ENCODE data around the gene PACRG. TPM values are rescaled to one million over a fixed set of nuclear protein-coding genes. Genes with fewer than 3 reads are reported as not detected.

The PACRG gene
- total and polyA plus RNA-seq, 2 of the 4 experiments (the other 2 are of a cell fraction): not detected

DNA sequence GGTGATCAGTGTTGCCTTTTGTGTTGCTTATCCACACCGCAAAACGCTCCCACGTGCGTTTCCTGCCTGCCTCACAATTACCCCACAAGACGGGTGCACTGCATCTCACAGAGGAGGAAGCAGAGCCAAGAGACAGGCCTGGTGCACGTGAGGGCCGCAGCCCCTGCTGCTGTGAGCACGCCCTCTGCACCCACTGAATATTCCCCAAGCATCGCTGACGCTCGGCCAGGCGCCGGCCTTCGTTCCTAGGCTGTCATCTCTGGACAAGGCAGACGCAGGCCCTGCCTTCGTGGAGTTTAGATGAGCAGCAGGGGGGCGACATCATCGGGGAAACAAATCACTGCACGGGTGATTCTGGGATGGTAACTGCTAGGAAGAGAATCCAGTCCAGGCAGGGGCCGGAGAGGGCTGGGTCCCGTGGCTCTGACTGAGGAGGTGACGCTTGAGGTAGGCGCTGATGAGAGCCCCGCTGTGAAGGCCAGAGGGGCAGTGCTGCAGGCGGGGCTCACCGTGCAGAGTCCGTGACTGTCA, 524.4 kb downstream of the PACRG start:
- Histone ChIP-seq H2AK5ac (ENCODE audit: low read depth, low read length) (no peak overlapping the region), H3K4me3 (ENCODE audit: insufficient read depth, low read depth, low read length) (no peak overlapping the region), H4K20me1 (ENCODE audit: insufficient read depth, low read length) (no peaks in the 10 kb centered on the region), H4K5ac (ENCODE audit: low read depth, low read length) (no peak overlapping the region), H3K4me1 (ENCODE audit: control insufficient read depth, insufficient read depth, low read length) (no peaks in the 10 kb centered on the region), H3K36me3 (ENCODE audit: control insufficient read depth, insufficient read depth, low read length) (no peaks in the 10 kb centered on the region), H2BK120ac (ENCODE audit: low read depth, low read length) (no peak overlapping the region), H3K79me1 (ENCODE audit: low read depth in 1 of 2, low read length in 2 of 2) (no peaks in the 10 kb centered on the region), H3K9me3 (ENCODE audit: control insufficient read depth, insufficient read depth, low read length) (peaks cover 22% of the 10 kb centered on the region), H3K27me3 (ENCODE audit: control insufficient read depth, insufficient read depth, low read length) (no peaks in the 10 kb centered on the region), H2AFZ (replicated peaks; ENCODE audit: low read length, poor library complexity) (no peak overlapping the region), H2AK9ac (replicated peaks; ENCODE audit: low read depth, low read length, poor library complexity) (no peak overlapping the region), H3K14ac (replicated peaks; ENCODE audit: low read depth, low read length) (no peak overlapping the region), H3K18ac (ENCODE audit: low read depth, low read length) (no peak overlapping the region), H3K27ac (ENCODE audit: insufficient read depth, low read length) (no peak overlapping the region), H2BK15ac (ENCODE audit: low read depth, low read length) (no peak overlapping the region), H3K9ac (ENCODE audit: low read depth, low read length) (no peak overlapping the region), H2BK5ac (ENCODE audit: low read depth, low read length, poor library complexity, severe bottlenecking) (no peak overlapping the region), H4K8ac (ENCODE audit: low read depth in 2 of 2, low read length in 2 of 2) (no peak overlapping the region), H3K56ac (ENCODE audit: extremely low read depth, insufficient read depth, low read length) (no peak overlapping the region), H4K91ac (ENCODE audit: insufficient read depth, low read depth, low read length) (no peak overlapping the region), H2BK20ac (ENCODE audit: low read depth, low read length) (no peak overlapping the region), H3K9me1 (ENCODE audit: insufficient read depth, low read length) (no peaks in the 10 kb centered on the region), H3K4me2 (ENCODE audit: low read depth, low read length) (no peak overlapping the region), H3K23ac (ENCODE audit: low read depth, low read length) (no peak overlapping the region), H3K4ac (ENCODE audit: low read depth, low read length) (no peak overlapping the region)
- DNase-seq (no peak), ATAC-seq (ENCODE audit: low read depth) (no peak)
- BruUV-seq (replicated peaks): no TSS peak
- dilution Hi-C loops (cut with HindIII; ENCODE audit: low sequenced_read_pairs, unreplicated experiment): no loop called here
- in situ Hi-C loops (cut with MboI; ENCODE audit: low sequenced_read_pairs): no loop called here
- ChIA-PET CTCF (no interaction called here), POLR2A (ENCODE audit: unreplicated experiment) (no interaction called here)
- intact Hi-C loops (cut with micrococcal nuclease): no loop called here
- TF ChIP-seq, protein P1, sequence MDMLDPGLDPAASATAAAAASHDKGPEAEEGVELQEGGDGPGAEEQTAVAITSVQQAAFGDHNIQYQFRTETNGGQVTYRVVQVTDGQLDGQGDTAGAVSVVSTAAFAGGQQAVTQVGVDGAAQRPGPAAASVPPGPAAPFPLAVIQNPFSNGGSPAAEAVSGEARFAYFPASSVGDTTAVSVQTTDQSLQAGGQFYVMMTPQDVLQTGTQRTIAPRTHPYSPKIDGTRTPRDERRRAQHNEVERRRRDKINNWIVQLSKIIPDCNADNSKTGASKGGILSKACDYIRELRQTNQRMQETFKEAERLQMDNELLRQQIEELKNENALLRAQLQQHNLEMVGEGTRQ (IDR thresholded peaks at IDR 0.05; ENCODE audit: low read depth, low read length): no peak
- no peak for TF ChIP-seq FOS (IDR thresholded peaks at IDR 0.05; ENCODE audit: low read depth, low read length)
- TF ChIP-seq BHLHE40 (IDR thresholded peaks at IDR 0.05; ENCODE audit: low read depth, low read length): no peak
- TF ChIP-seq, protein P2, sequence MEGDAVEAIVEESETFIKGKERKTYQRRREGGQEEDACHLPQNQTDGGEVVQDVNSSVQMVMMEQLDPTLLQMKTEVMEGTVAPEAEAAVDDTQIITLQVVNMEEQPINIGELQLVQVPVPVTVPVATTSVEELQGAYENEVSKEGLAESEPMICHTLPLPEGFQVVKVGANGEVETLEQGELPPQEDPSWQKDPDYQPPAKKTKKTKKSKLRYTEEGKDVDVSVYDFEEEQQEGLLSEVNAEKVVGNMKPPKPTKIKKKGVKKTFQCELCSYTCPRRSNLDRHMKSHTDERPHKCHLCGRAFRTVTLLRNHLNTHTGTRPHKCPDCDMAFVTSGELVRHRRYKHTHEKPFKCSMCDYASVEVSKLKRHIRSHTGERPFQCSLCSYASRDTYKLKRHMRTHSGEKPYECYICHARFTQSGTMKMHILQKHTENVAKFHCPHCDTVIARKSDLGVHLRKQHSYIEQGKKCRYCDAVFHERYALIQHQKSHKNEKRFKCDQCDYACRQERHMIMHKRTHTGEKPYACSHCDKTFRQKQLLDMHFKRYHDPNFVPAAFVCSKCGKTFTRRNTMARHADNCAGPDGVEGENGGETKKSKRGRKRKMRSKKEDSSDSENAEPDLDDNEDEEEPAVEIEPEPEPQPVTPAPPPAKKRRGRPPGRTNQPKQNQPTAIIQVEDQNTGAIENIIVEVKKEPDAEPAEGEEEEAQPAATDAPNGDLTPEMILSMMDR (conservative IDR thresholded peaks at IDR 0.05; ENCODE audit: low read depth, low read length): no peak
- no peak for TF ChIP-seq RAD21 (IDR thresholded peaks at IDR 0.05; ENCODE audit: low read length)
- no peak for TF ChIP-seq MAFK (IDR thresholded peaks at IDR 0.05; ENCODE audit: low read depth, low read length)
- no peak for TF ChIP-seq RCOR1 (IDR thresholded peaks at IDR 0.05; ENCODE audit: insufficient replicate concordance, low read length)
- no peak for TF ChIP-seq CEBPB (IDR thresholded peaks at IDR 0.05; ENCODE audit: low read depth, low read length)
- TF ChIP-seq NFE2L2 (IDR thresholded peaks at IDR 0.05; ENCODE audit: low read depth, low read length): no peak
- TF ChIP-seq SMC3 (IDR thresholded peaks at IDR 0.05; ENCODE audit: low read depth, low read length): no peak
- TF ChIP-seq, protein P3, sequence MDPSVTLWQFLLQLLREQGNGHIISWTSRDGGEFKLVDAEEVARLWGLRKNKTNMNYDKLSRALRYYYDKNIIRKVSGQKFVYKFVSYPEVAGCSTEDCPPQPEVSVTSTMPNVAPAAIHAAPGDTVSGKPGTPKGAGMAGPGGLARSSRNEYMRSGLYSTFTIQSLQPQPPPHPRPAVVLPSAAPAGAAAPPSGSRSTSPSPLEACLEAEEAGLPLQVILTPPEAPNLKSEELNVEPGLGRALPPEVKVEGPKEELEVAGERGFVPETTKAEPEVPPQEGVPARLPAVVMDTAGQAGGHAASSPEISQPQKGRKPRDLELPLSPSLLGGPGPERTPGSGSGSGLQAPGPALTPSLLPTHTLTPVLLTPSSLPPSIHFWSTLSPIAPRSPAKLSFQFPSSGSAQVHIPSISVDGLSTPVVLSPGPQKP (IDR thresholded peaks at IDR 0.05; ENCODE audit: borderline replicate concordance, low read depth, low read length): no peak
- no peak for TF ChIP-seq CHD1 (IDR thresholded peaks at IDR 0.05; ENCODE audit: low read depth, low read length)
- no peak for TF ChIP-seq RFX5 (IDR thresholded peaks at IDR 0.05; ENCODE audit: low read depth, low read length)
- TF ChIP-seq MXI1 (IDR thresholded peaks at IDR 0.05; ENCODE audit: borderline replicate concordance, low read depth, low read length): no peak
- 17% methylated on average over 2 of the region's 27 CpGs; no CpG with 5 or more reads in 1 of the 2 experiments for WGBS, 2 experiments (ENCODE audit: extremely low coverage in 2 of 2, insufficient read length in 1 of 2)
